ENCODE measurements around the gene AKAP12.
A peak's percentile ranks its signal among the peaks of the same experiment; 100 is the strongest.

AKAP12 gene

DNA sequence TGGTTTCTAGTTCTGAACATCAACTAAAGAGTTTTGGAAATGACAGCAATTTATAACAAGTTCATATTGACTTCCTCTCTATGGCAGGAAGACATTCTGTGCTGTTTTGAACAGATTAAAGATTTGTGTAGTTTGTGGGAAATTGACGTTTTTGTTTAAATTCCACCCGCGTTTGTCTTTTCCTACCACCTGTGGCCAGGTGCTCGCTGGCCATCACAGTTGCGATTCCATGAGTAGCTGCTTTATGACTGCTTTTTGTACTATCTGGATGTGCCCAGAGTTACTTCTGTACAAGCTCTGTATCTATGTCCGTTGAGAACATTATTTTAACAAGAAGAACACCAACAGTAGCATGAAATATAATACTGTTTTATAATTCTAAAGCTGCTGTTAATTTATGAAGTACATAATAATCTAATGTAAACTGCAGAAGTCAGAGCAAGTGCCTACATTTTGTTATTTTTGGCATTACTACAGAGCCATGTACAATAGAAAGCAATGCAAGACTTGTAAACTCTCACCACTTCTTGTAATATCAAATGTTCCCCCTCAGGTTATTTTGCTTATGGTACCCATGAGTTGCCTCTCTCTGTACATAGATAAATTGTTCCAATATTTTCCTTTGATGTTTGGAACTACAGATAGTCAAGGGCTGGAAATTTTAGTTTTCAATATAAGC lies 118.1 kb downstream of the AKAP12 start:
- DNase-seq (no peak), ATAC-seq (replicated peaks) (no peak)
- no peaks in the 10 kb centered on the region for H3K27me3 Mint-ChIP-seq
- H3K4me1 Mint-ChIP-seq (ENCODE audit: low read depth in 2 of 2) = no peaks in the 10 kb centered on the region
- no peaks in the 10 kb centered on the region for H3K9me3 Mint-ChIP-seq
- H3K27ac Mint-ChIP-seq = no peak overlapping the region
- H3K36me3 Mint-ChIP-seq (ENCODE audit: insufficient read depth) = peaks cover 10% of the 10 kb centered on the region
- H3K4me3 Mint-ChIP-seq = no peak overlapping the region

DNA sequence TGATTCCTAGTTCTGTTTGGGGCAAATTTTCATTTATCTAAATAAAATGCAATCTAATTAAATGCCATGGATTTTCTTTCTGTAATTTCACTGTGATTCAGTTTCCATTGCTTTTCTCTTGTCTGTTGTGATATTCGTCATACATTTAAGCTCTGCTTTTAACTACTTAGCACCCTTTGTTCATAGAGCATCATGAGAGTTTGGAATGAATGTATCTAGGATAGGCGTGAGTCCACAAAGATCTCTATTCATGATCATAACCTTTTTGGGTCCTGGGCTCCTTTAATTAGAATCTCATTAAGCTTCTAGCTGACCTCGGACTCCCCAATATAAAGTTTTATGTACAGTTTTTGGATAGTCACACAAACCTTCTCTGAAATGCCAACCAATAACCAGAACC lies 118.7 kb downstream of the AKAP12 start:
- Mint-ChIP-seq H3K4me3 (no peak overlapping the region), H3K27me3 (no peaks in the 10 kb centered on the region), H3K4me1 (ENCODE audit: low read depth in 2 of 2) (no peaks in the 10 kb centered on the region), H3K9me3 (no peaks in the 10 kb centered on the region), H3K36me3 (ENCODE audit: insufficient read depth) (peaks cover 10% of the 10 kb centered on the region), H3K27ac (no peak overlapping the region)
- ATAC-seq (replicated peaks) = no peak
- no peak for DNase-seq

GRCh38 chr6:151359486-151359885 lies 119.7 kb downstream of the AKAP12 start:
- peaks cover 16% of the 10 kb centered on the region for H3K36me3 Mint-ChIP-seq (ENCODE audit: insufficient read depth)
- H3K4me3 Mint-ChIP-seq = no peak overlapping the region

GRCh38 chr6:151365233-151365632 lies 125.5 kb downstream of the AKAP12 start:
- H3K4me1 Mint-ChIP-seq (ENCODE audit: low read depth in 2 of 2) = peaks cover 0 to 4% of the 10 kb centered on the region in 2 donors
- H3K4me3 Mint-ChIP-seq = no peak overlapping the region
- DNase-seq (no peak), ATAC-seq (replicated peaks) (no peak)
- H3K36me3 Mint-ChIP-seq (ENCODE audit: insufficient read depth) = peaks cover 50% of the 10 kb centered on the region
- no peaks in the 10 kb centered on the region for H3K27me3 Mint-ChIP-seq
- no peaks in the 10 kb centered on the region for H3K9me3 Mint-ChIP-seq
- H3K27ac Mint-ChIP-seq = peak overlapping the region in 1 of 2 donors; percentile 79

More at GRCh38 chr6:151359486-151359885, 119.7 kb downstream of the AKAP12 start:
- no peaks in the 10 kb centered on the region for H3K9me3 Mint-ChIP-seq
- no peaks in the 10 kb centered on the region for H3K27me3 Mint-ChIP-seq
- H3K27ac Mint-ChIP-seq = no peak overlapping the region
- ATAC-seq (replicated peaks) = no peak
- H3K4me1 Mint-ChIP-seq (ENCODE audit: low read depth in 2 of 2) = no peaks in the 10 kb centered on the region
- no peak for DNase-seq

GRCh38 chr6:151370509-151371078 lies 130.8 kb downstream of the AKAP12 start:
- H3K27ac Mint-ChIP-seq = peak overlapping the region in 1 of 2 donors; percentile 90
- peaks cover 32 to 37% of the 10 kb centered on the region in 2 donors for H3K4me1 Mint-ChIP-seq (ENCODE audit: low read depth in 2 of 2)
- H3K9me3 Mint-ChIP-seq = no peaks in the 10 kb centered on the region
- ATAC-seq (replicated peaks) = no peak
- no peak for DNase-seq
- H3K36me3 Mint-ChIP-seq (ENCODE audit: insufficient read depth) = peaks cover 66% of the 10 kb centered on the region
- no peak overlapping the region for H3K4me3 Mint-ChIP-seq
- no peaks in the 10 kb centered on the region for H3K27me3 Mint-ChIP-seq

DNA sequence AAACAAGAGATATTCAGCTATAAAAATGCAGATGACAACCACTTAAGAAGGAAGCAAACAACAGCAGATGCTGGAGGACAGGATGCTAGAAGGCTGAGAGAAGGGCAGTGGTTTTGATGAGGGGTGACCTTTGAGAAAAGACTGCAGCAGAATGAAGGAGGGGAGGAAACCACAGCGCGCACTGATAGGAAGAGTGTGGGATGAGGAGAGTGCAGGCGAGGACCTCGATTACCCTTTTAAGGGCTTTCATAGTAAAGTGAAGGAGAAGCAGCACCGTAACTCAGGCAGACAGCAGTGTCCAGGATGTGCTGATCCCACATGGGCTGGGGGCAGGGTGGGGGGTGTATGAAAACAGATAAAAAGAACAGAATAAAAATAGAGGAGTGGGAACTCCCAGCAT lies 132.4 kb downstream of the AKAP12 start:
- Mint-ChIP-seq H3K27me3 (no peaks in the 10 kb centered on the region), H3K4me1 (ENCODE audit: low read depth in 2 of 2) (peaks cover 46 to 52% of the 10 kb centered on the region in 2 donors), H3K27ac (peak overlapping the region; percentile 77 to 90), H3K4me3 (peak overlapping the region; percentile 67 to 79), H3K36me3 (ENCODE audit: insufficient read depth) (peaks cover 54% of the 10 kb centered on the region), H3K9me3 (no peaks in the 10 kb centered on the region)
- ATAC-seq (replicated peaks) (no peak), DNase-seq (no peak)

- ATAC-seq (replicated peaks) (peak; percentile 35), DNase-seq (no peak)
- H3K4me1 Mint-ChIP-seq (ENCODE audit: low read depth in 2 of 2) = peaks cover 55 to 62% of the 10 kb centered on the region in 2 donors
- H3K4me3 Mint-ChIP-seq = peak overlapping the region; percentile 67 to 79
- H3K9me3 Mint-ChIP-seq = no peaks in the 10 kb centered on the region
- peaks cover 47% of the 10 kb centered on the region for H3K36me3 Mint-ChIP-seq (ENCODE audit: insufficient read depth)
- H3K27ac Mint-ChIP-seq = peak overlapping the region; percentile 77 to 90
- no peaks in the 10 kb centered on the region for H3K27me3 Mint-ChIP-seq
Observed at GRCh38 chr6:151374036-151374683, 134.4 kb downstream of the AKAP12 start.

DNA sequence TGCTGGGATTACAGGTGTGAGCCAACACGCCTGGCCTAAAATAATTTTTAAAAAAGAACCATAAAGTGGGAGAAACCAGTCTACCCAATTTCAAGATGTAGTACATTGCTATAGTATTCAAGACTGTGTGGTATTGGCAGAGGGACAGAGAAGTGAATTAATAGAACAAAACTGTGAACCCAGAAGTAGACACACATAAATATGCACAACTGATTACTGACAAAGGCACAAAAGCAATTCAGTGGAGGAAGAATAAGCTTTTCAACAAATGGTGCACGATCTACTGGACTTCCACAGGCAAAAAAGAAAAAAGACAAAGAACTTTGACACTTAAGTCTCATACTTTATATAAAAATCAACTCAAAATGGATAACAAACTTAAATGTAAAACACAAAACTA lies 136.1 kb downstream of the AKAP12 start:
- Mint-ChIP-seq H3K27ac (peak overlapping the region; percentile 19 to 42), H3K4me3 (peak overlapping the region in 1 of 2 donors; percentile 76), H3K4me1 (ENCODE audit: low read depth in 2 of 2) (peaks cover 67 to 76% of the 10 kb centered on the region in 2 donors), H3K9me3 (no peaks in the 10 kb centered on the region), H3K36me3 (ENCODE audit: insufficient read depth) (peaks cover 38% of the 10 kb centered on the region), H3K27me3 (no peaks in the 10 kb centered on the region)
- ATAC-seq (replicated peaks) = no peak
- DNase-seq = no peak

DNA sequence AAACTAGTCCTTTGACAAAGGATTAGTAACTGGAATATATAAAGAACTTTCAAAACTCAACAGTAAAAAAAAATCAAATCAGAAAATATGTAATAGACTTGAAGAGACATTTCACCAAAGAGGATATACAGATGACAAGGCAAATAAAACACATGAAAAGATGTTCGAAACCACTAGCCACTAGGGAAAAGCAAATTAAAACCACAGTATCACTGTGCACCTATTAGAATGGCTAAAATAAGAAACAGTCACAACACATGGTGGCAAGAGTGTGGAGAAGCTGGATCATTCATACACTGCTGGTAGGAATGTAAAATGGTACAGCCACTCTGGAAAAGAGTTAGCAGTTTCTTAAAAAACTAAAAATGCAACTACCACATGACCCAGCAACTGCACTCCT lies 136.7 kb downstream of the AKAP12 start:
- Mint-ChIP-seq H3K4me3 (peak overlapping the region; percentile 28 to 76), H3K27me3 (no peaks in the 10 kb centered on the region), H3K4me1 (ENCODE audit: low read depth in 2 of 2) (peaks cover 67 to 75% of the 10 kb centered on the region in 2 donors), H3K9me3 (no peaks in the 10 kb centered on the region), H3K27ac (peak overlapping the region; percentile 19 to 42), H3K36me3 (ENCODE audit: insufficient read depth) (peaks cover 41% of the 10 kb centered on the region)
- DNase-seq (no peak), ATAC-seq (replicated peaks) (no peak)

- H3K4me3 Mint-ChIP-seq = no peak overlapping the region
- ATAC-seq (replicated peaks) (no peak), DNase-seq (no peak)
- peaks cover 38% of the 10 kb centered on the region for H3K36me3 Mint-ChIP-seq (ENCODE audit: insufficient read depth)
- H3K9me3 Mint-ChIP-seq = no peaks in the 10 kb centered on the region
- H3K4me1 Mint-ChIP-seq (ENCODE audit: low read depth in 2 of 2) = peaks cover 64 to 71% of the 10 kb centered on the region in 2 donors
- no peaks in the 10 kb centered on the region for H3K27me3 Mint-ChIP-seq
- no peak overlapping the region for H3K27ac Mint-ChIP-seq
Observed at GRCh38 chr6:151377095-151377494, 137.3 kb downstream of the AKAP12 start.

DNA sequence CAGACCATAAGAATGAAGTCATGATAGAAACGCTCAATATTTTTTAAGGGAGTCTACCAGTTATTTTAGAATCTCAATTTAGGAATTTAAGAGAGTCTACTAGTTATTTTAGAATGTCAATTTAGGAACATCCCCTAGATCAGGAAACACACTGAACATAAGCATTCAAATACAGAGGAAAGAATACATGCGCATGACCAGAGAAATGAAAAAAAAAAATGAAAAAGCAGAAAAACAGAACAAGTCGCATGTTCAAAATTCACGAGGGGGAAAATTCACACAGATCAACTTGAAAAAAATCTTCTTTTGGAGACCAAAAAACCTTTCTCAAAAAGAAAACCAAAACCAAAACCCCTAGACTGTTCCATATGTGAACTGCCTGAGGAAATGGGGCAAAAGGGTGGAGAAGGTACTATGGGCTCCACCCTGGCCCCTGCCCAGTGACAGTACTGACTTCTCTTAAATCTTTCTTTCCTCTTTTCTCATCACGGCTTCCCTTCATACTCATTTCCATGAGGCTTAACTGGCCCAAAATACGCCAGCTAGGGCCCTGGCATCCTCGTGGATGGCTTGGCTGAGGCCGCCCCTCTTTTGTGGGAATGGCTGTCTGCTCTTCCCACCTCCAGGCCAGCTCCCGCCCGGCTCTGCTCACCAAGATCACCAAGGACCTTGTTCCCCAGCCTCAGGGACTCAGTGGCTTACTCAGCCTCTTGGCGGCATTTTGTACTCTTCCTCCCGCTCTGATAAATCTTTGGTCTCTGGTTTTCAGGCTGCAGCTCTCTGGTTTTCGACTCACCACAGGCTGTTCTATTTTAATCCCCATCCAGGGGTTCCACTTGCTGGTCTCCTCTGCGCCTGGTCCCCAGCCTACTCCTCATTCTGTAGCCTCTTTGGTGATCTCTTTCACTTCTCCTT lies 140.4 kb downstream of the AKAP12 start:
- ATAC-seq (replicated peaks) = peak; percentile 82
- DNase-seq = peak in 2 of 3 experiments; percentile 9 to 17
- H3K9me3 Mint-ChIP-seq = no peaks in the 10 kb centered on the region
- peak overlapping the region; percentile 92 to 97 for H3K27ac Mint-ChIP-seq
- peaks cover 23% of the 10 kb centered on the region for H3K36me3 Mint-ChIP-seq (ENCODE audit: insufficient read depth)
- peak overlapping the region; percentile 83 to 84 for H3K4me3 Mint-ChIP-seq
- no peaks in the 10 kb centered on the region for H3K27me3 Mint-ChIP-seq
- H3K4me1 Mint-ChIP-seq (ENCODE audit: low read depth in 2 of 2) = peaks cover 55 to 63% of the 10 kb centered on the region in 2 donors

- peak overlapping the region; percentile 92 to 97 for H3K27ac Mint-ChIP-seq
- H3K4me1 Mint-ChIP-seq (ENCODE audit: low read depth in 2 of 2) = peaks cover 56 to 63% of the 10 kb centered on the region in 2 donors
- H3K4me3 Mint-ChIP-seq = peak overlapping the region; percentile 83 to 84
- H3K9me3 Mint-ChIP-seq = no peaks in the 10 kb centered on the region
- DNase-seq = no peak
- ATAC-seq (replicated peaks) = peak; percentile 32
- peaks cover 23% of the 10 kb centered on the region for H3K36me3 Mint-ChIP-seq (ENCODE audit: insufficient read depth)
- H3K27me3 Mint-ChIP-seq = no peaks in the 10 kb centered on the region
Observed at GRCh38 chr6:151380848-151381205, 141.1 kb downstream of the AKAP12 start.

DNA sequence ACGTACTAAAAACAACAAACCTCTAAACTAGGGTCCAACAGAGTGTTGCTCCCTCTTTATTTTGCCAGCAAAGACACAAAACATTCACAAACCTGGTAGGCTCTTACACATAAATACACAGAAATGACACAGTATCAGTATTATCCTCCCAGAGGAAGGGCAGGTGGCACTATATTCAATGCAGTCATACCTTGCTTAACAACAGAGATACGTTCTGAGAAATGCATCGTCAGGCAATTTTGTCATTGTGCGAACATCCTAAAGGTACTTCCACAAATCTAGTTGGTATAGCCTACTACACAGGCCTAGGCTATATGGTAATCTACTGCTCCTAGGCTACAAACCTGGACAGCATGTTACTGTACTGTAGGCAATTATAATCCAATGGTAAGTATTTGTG lies 142.0 kb downstream of the AKAP12 start:
- Mint-ChIP-seq H3K4me1 (ENCODE audit: low read depth in 2 of 2) (peaks cover 47 to 54% of the 10 kb centered on the region in 2 donors), H3K36me3 (ENCODE audit: insufficient read depth) (peaks cover 23% of the 10 kb centered on the region), H3K27ac (peak overlapping the region; percentile 92 to 97), H3K4me3 (peak overlapping the region; percentile 83 to 84), H3K9me3 (no peaks in the 10 kb centered on the region), H3K27me3 (no peaks in the 10 kb centered on the region)
- DNase-seq = no peak
- ATAC-seq (replicated peaks) = no peak

All from effector memory CD8-positive, alpha-beta T cell (primary cell).